H9 (cell line): ENCODE results near the gene DENND6B. TPM values are rescaled to one million over a fixed set of nuclear protein-coding genes. Genes with fewer than 3 reads are reported as not detected.

ENCODE experiments used
- DNase-seq: peaks from one replicate; pipeline ENCODE4 v3.0.0-alpha.2; 2017
- H2AFZ ChIP-seq: one replicate; pipeline ENCODE4 v1.6.1; 2013; ENCODE audit warnings: mild to moderate bottlenecking, low read length, control low read depth, moderate library complexity
- H2AK5ac ChIP-seq: 2 replicates; pipeline ENCODE4 v1.6.1; 2013; ENCODE audit warnings: low read length, control low read depth, mixed read lengths; ENCODE audit not compliant: insufficient read length
- H2BK120ac ChIP-seq: one replicate; pipeline ENCODE4 v1.6.1; 2013; ENCODE audit warnings: low read depth, mild to moderate bottlenecking, low read length, control low read depth, inconsistent platforms; ENCODE audit not compliant: poor library complexity, severe bottlenecking
- H2BK12ac ChIP-seq: 2 replicates; pipeline ENCODE4 v1.6.1; 2013; ENCODE audit warnings: low read length, control low read depth, mixed read lengths, low read depth; ENCODE audit not compliant: insufficient read length
- H2BK15ac ChIP-seq: 2 replicates; pipeline ENCODE4 v1.6.1; 2013; ENCODE audit warnings: low read depth, low read length, control low read depth
- H2BK20ac ChIP-seq: one replicate; pipeline ENCODE4 v1.6.1; 2013; ENCODE audit warnings: low read depth, mild to moderate bottlenecking, low read length, control low read depth, inconsistent platforms; ENCODE audit not compliant: poor library complexity, severe bottlenecking
- H2BK5ac ChIP-seq: 2 replicates; pipeline ENCODE4 v1.6.1; 2013; ENCODE audit warnings: low read length, control low read depth, mixed read lengths; ENCODE audit not compliant: insufficient read length
- H3K14ac ChIP-seq: 2 replicates; pipeline ENCODE4 v1.6.1; 2013; ENCODE audit warnings: low read length, control low read depth; ENCODE audit not compliant: insufficient read depth
- H3K18ac ChIP-seq: 2 replicates; pipeline ENCODE4 v1.6.1; 2013; ENCODE audit warnings: low read depth, mild to moderate bottlenecking, mixed read lengths, low read length, control low read depth; ENCODE audit not compliant: insufficient read length
- H3K23ac ChIP-seq: 2 replicates; pipeline ENCODE4 v1.6.1; 2013; ENCODE audit warnings: low read length, control low read depth, mixed read lengths, low read depth; ENCODE audit not compliant: insufficient read length
- H3K23me2 ChIP-seq: 2 replicates; pipeline ENCODE4 v1.6.1; 2013; ENCODE audit warnings: low read depth, mild to moderate bottlenecking, mixed read lengths, low read length, control low read depth; ENCODE audit not compliant: insufficient read length, poor library complexity, severe bottlenecking
- H3K27ac ChIP-seq: 2 replicates; pipeline ENCODE4 v1.5.1; 2013; ENCODE audit warnings: low read length, control low read depth, mixed read lengths, low read depth; ENCODE audit not compliant: insufficient read length
- H3K27me3 ChIP-seq: 2 replicates; pipeline ENCODE4 v1.6.1; 2013; ENCODE audit warnings: low read length, control low read depth, inconsistent platforms; ENCODE audit not compliant: insufficient read depth
- H3K4ac ChIP-seq: 2 replicates; pipeline ENCODE4 v1.6.1; 2013; ENCODE audit warnings: low read depth, mild to moderate bottlenecking, control low read depth, inconsistent platforms, low read length, moderate library complexity
- H3K4me1 ChIP-seq: 2 replicates; pipeline ENCODE4 v1.6.1; 2013; ENCODE audit warnings: low read length, control low read depth, inconsistent platforms; ENCODE audit not compliant: insufficient read depth
- H3K4me2 ChIP-seq: 2 replicates; pipeline ENCODE4 v1.6.1; 2013; ENCODE audit warnings: low read length, control low read depth, mixed read lengths; ENCODE audit not compliant: insufficient read length, insufficient read depth
- H3K56ac ChIP-seq: 2 replicates; pipeline ENCODE4 v1.6.1; 2013; ENCODE audit warnings: low read depth, mild to moderate bottlenecking, mixed read lengths, low read length, control low read depth; ENCODE audit not compliant: insufficient read length
- H3K79me1 ChIP-seq: 2 replicates; pipeline ENCODE4 v1.6.1; 2013; ENCODE audit warnings: low read depth, mild to moderate bottlenecking, moderate library complexity, low read length, control low read depth, inconsistent platforms; ENCODE audit not compliant: insufficient read depth, poor library complexity, severe bottlenecking
- H3K79me2 ChIP-seq: 2 replicates; pipeline ENCODE4 v1.6.1; 2013; ENCODE audit warnings: low read length, control low read depth, inconsistent platforms; ENCODE audit not compliant: insufficient read depth
- H3K9ac ChIP-seq: 2 replicates; pipeline ENCODE4 v1.6.1; 2013; ENCODE audit warnings: low read length, control low read depth, mixed read lengths; ENCODE audit not compliant: insufficient read length; ENCODE audit errors: extremely low read depth
- H3K9me3 ChIP-seq: one replicate; pipeline ENCODE4 v1.6.1; 2013; ENCODE audit warnings: low read depth, low read length, inconsistent platforms; ENCODE audit not compliant: control insufficient read depth
- H3T11ph ChIP-seq: one replicate; pipeline ENCODE4 v1.6.1; 2013; ENCODE audit warnings: mild to moderate bottlenecking, low read length, control low read depth, inconsistent platforms
- H4K20me1 ChIP-seq: one replicate; pipeline ENCODE4 v1.6.1; 2013; ENCODE audit not compliant: control insufficient read depth, insufficient read length, insufficient read depth
- H4K5ac ChIP-seq: 2 replicates; pipeline ENCODE4 v1.6.1; 2013; ENCODE audit warnings: low read depth, mild to moderate bottlenecking, mixed read lengths, low read length, control low read depth; ENCODE audit not compliant: insufficient read length
- H4K8ac ChIP-seq: replicated peaks from 2 replicates; pipeline ENCODE4 v1.6.1; 2013; ENCODE audit warnings: low read length, control low read depth, mixed read lengths, low read depth; ENCODE audit not compliant: insufficient read length
- H4K91ac ChIP-seq: 2 replicates; pipeline ENCODE4 v1.6.1; 2013; ENCODE audit warnings: low read depth, mild to moderate bottlenecking, moderate library complexity, mixed read lengths, low read length, control low read depth; ENCODE audit not compliant: insufficient read length
- H3K27ac Mint-ChIP-seq, 3 experiments: 2 replicates in 2 of 3; 3 replicates in 1 of 3; pipeline ENCODE4 v1.8.0; 2020 to 2021; ENCODE audit warnings: mixed read lengths in 3 of 3, mild to moderate bottlenecking in 1 of 3, moderate library complexity in 1 of 3
- H3K27me3 Mint-ChIP-seq: 2 replicates; pipeline ENCODE4 v1.8.0; 2021; ENCODE audit warnings: low read depth, mild to moderate bottlenecking, moderate library complexity, mixed read lengths
- H3K36me3 Mint-ChIP-seq, 3 experiments: 2 replicates in 2 of 3; 3 replicates in 1 of 3; pipeline ENCODE4 v1.8.0; 2020 to 2021; ENCODE audit warnings: low read depth in 3 of 3, mixed read lengths in 3 of 3; ENCODE audit not compliant: insufficient read depth in 1 of 3
- H3K4me1 Mint-ChIP-seq, 2 experiments: 2 replicates each; pipeline ENCODE4 v1.8.0; 2020; ENCODE audit warnings: mixed read lengths in 2 of 2
- H3K4me3 Mint-ChIP-seq, 2 experiments: 2 replicates in 1 of 2; 3 replicates in 1 of 2; pipeline ENCODE4 v1.8.0; 2020 to 2021; ENCODE audit warnings: mild to moderate bottlenecking in 2 of 2, mixed read lengths in 2 of 2, moderate library complexity in 1 of 2
- H3K9me3 Mint-ChIP-seq, 2 experiments: 2 replicates in 1 of 2; 3 replicates in 1 of 2; pipeline ENCODE4 v1.8.0; 2020; ENCODE audit warnings: mild to moderate bottlenecking in 2 of 2, mixed read lengths in 2 of 2, moderate library complexity in 1 of 2
- WGBS: extraction: QIAGEN DNeasy Blood & Tissue Kit; methylation state at CpG from one replicate; pipeline ENCODE4 v1.1.7; 2013; ENCODE audit warnings: missing lambda C conversion rate, low lambda C conversion rate, mixed read lengths; ENCODE audit not compliant: insufficient read length; ENCODE audit errors: extremely low coverage; 5-methylcytosine and 5-hydroxymethylcytosine counted together
- total RNA-seq: library from RNA; stranded (reverse); gene quantifications from 2 replicates; pipeline ENCODE4 v1.2.1, GENCODE V29; 2021
- TF ChIP-seq, protein P1 (sequence below): fragments of 200-600 bp; sonication (generic); conservative IDR thresholded peaks from 3 replicates; pipeline ENCODE4 v1.8.0; 2021; ENCODE audit warnings: antibody characterized with exemption, mild to moderate bottlenecking

Gene DENND6B
- total RNA-seq, 1 experiment from 2014 or later, result 1.5 TPM

- Histone ChIP-seq H2AFZ (no peak overlapping the region), H2BK5ac (no peak overlapping the region), H3K79me1 (no peaks in the 10 kb centered on the region), H3K56ac (no peak overlapping the region), H3K14ac (no peak overlapping the region), H2BK120ac (no peak overlapping the region), H3K23me2 (peaks cover 6% of the 10 kb centered on the region), H3K4me1 (no peaks in the 10 kb centered on the region), H4K8ac (no peak overlapping the region), H4K20me1 (no peaks in the 10 kb centered on the region), H2BK15ac (no peak overlapping the region), H3K4ac (no peak overlapping the region), H3T11ph (no peak overlapping the region), H2AK5ac (no peak overlapping the region), H3K9ac (no peak overlapping the region), H3K27ac (no peak overlapping the region), H3K18ac (no peak overlapping the region), H4K91ac (no peak overlapping the region), H4K5ac (no peak overlapping the region), H3K79me2 (no peaks in the 10 kb centered on the region), H3K9me3 (no peaks in the 10 kb centered on the region), H3K4me2 (no peak overlapping the region), H2BK12ac (no peak overlapping the region), H3K23ac (no peak overlapping the region), H3K27me3 (no peaks in the 10 kb centered on the region), H2BK20ac (no peak overlapping the region)
- DNase-seq, result no peak
- WGBS, result no CpG with 5 or more reads among the region's 20 CpGs
- Mint-ChIP-seq H3K27me3 (peaks cover 1% of the 10 kb centered on the region; the same call in 1 of the 2 replicates), H3K27ac (peak overlapping the region in 1 of 3 experiments; percentile 68; a peak in 2 of 7 replicates), H3K36me3 (peaks cover 0 to under 1% (median 0%) of the 10 kb centered on the region in 3 experiments; a peak in 2 of 7 replicates), H3K9me3 (no peaks in the 10 kb centered on the region), H3K4me1 (peaks cover 16 to 31% of the 10 kb centered on the region in 2 experiments), H3K4me3 (no peak overlapping the region; a peak in 1 of 5 replicates)
- TF ChIP-seq, protein P1, sequence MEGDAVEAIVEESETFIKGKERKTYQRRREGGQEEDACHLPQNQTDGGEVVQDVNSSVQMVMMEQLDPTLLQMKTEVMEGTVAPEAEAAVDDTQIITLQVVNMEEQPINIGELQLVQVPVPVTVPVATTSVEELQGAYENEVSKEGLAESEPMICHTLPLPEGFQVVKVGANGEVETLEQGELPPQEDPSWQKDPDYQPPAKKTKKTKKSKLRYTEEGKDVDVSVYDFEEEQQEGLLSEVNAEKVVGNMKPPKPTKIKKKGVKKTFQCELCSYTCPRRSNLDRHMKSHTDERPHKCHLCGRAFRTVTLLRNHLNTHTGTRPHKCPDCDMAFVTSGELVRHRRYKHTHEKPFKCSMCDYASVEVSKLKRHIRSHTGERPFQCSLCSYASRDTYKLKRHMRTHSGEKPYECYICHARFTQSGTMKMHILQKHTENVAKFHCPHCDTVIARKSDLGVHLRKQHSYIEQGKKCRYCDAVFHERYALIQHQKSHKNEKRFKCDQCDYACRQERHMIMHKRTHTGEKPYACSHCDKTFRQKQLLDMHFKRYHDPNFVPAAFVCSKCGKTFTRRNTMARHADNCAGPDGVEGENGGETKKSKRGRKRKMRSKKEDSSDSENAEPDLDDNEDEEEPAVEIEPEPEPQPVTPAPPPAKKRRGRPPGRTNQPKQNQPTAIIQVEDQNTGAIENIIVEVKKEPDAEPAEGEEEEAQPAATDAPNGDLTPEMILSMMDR, result no peak
Measured at GRCh38 chr22:50297510-50298265, 29.1 kb downstream of the DENND6B start.
